Left ventricle myocardium inferior (tissue), 1 donor: ENCODE data around the gene ABCD1. TPM values are rescaled to one million over a fixed set of nuclear protein-coding genes. Genes with fewer than 3 reads are reported as not detected.
A peak's percentile ranks its signal among the peaks of the same experiment; 100 is the strongest.
"Not testable (repeated sequence)": the region's sequence is repeated elsewhere in the genome, so short reads cannot be mapped to it uniquely, and the experiment has no call there.

ENCODE experiments used
- DNase-seq: peaks from one replicate; pipeline ENCODE4 v3.0.0-alpha.2; 2020
- H3K27ac ChIP-seq: fragments of 200-600 bp; replicated peaks from 2 replicates; pipeline ENCODE4 v1.8.0; 2021
- H3K27me3 ChIP-seq: fragments of 200-600 bp; 2 replicates; pipeline ENCODE4 v1.8.0; 2021; ENCODE audit warnings: low read depth
- H3K36me3 ChIP-seq: fragments of 200-600 bp; 2 replicates; pipeline ENCODE4 v1.8.0; 2021
- H3K4me1 ChIP-seq: fragments of 200-600 bp; 2 replicates; pipeline ENCODE4 v1.8.0; 2021
- H3K4me3 ChIP-seq: fragments of 200-600 bp; 2 replicates; pipeline ENCODE4 v1.8.0; 2021; ENCODE audit warnings: mild to moderate bottlenecking, moderate library complexity
- H3K9me3 ChIP-seq: fragments of 200-600 bp; replicated peaks from 2 replicates; pipeline ENCODE4 v1.8.0; 2021
- CTCF ChIP-seq: fragments of 200-600 bp; IDR thresholded peaks from 2 replicates; pipeline ENCODE4 v1.8.0; 2021; ENCODE audit warnings: antibody characterized with exemption, mild to moderate bottlenecking, borderline replicate concordance
- intact Hi-C: fragments of 100-400 bp; cut with micrococcal nuclease; formaldehyde crosslinking; loops from one replicate; pipeline ENCODE4 v1.11.0; 2022
- total RNA-seq: library from RNA; stranded (reverse); fragmentation: NEBNext Ultra II Directional; extraction: Animal tissue kit (Norgen Biotek cat#: 25700); gene quantifications from one replicate; pipeline ENCODE4 v1.2.1, GENCODE V29; 2021
- donor health status: DM: no; HTN: yes; CAD: no; lungs with severe emphysema.

The ABCD1 gene
- total RNA-seq, 1 donor from 2014 or later = 16.0 TPM

GRCh38 chrX:153688911-153689590 is 35.6 kb upstream of the ABCD1 start:
- TF ChIP-seq CTCF = no peak
- peak; percentile 50 for DNase-seq
- peak overlapping the region; percentile 66 for H3K4me3 ChIP-seq
- no peaks in the 10 kb centered on the region for H3K36me3 ChIP-seq
- no peaks in the 10 kb centered on the region for H3K27me3 ChIP-seq
- intact Hi-C loops = no loop called here
- H3K9me3 ChIP-seq = no peaks in the 10 kb centered on the region
- peaks cover 15% of the 10 kb centered on the region for H3K4me1 ChIP-seq
- peak overlapping the region; percentile 87 for H3K27ac ChIP-seq

- Histone ChIP-seq H3K4me1 (peaks cover 19% of the 10 kb centered on the region), H3K9me3 (no peaks in the 10 kb centered on the region), H3K4me3 (peak overlapping the region; percentile 66), H3K27me3 (no peaks in the 10 kb centered on the region), H3K36me3 (no peaks in the 10 kb centered on the region), H3K27ac (peak overlapping the region; percentile 87)
- no peak for TF ChIP-seq CTCF
- intact Hi-C loops = no loop called here
- no peak for DNase-seq
Observed at GRCh38 chrX:153689654-153690465, 34.8 kb upstream of the ABCD1 start.

- no peaks in the 10 kb centered on the region for H3K9me3 ChIP-seq
- intact Hi-C loops = no loop called here
- H3K27ac ChIP-seq = peak overlapping the region; percentile 87
- H3K4me1 ChIP-seq = peaks cover 22% of the 10 kb centered on the region
- peak overlapping the region; percentile 66 for H3K4me3 ChIP-seq
- no peak for DNase-seq
- TF ChIP-seq CTCF = no peak
- no peaks in the 10 kb centered on the region for H3K36me3 ChIP-seq
- H3K27me3 ChIP-seq = no peaks in the 10 kb centered on the region
Observed at GRCh38 chrX:153690466-153690865, 34.2 kb upstream of the ABCD1 start.

GRCh38 chrX:153691032-153691827 is 33.4 kb upstream of the ABCD1 start:
- Histone ChIP-seq H3K4me3 (peak overlapping the region; percentile 66), H3K4me1 (peaks cover 27% of the 10 kb centered on the region), H3K27ac (peak overlapping the region; percentile 44)
- H3K9me3 ChIP-seq, intact Hi-C loops, H3K27me3 ChIP-seq, H3K36me3 ChIP-seq, DNase-seq: not testable (repeated sequence)

- TF ChIP-seq CTCF = no peak
- intact Hi-C loops = no loop called here
- no peak for DNase-seq
- Histone ChIP-seq H3K4me3 (no peak overlapping the region), H3K27me3 (no peaks in the 10 kb centered on the region), H3K27ac (peak overlapping the region; percentile 44), H3K36me3 (no peaks in the 10 kb centered on the region), H3K4me1 (peaks cover 26% of the 10 kb centered on the region), H3K9me3 (no peaks in the 10 kb centered on the region)
Observed at GRCh38 chrX:153692003-153692402, 32.7 kb upstream of the ABCD1 start.
